Fibroblast of peridontal ligament (primary cell): ENCODE data around the gene TWIST2.

Experiments used
- DNase-seq: peaks from one replicate; pipeline ENCODE4 v3.0.0-alpha.2; 2010; ENCODE audit errors: extremely low read depth

TWIST2 gene

DNA sequence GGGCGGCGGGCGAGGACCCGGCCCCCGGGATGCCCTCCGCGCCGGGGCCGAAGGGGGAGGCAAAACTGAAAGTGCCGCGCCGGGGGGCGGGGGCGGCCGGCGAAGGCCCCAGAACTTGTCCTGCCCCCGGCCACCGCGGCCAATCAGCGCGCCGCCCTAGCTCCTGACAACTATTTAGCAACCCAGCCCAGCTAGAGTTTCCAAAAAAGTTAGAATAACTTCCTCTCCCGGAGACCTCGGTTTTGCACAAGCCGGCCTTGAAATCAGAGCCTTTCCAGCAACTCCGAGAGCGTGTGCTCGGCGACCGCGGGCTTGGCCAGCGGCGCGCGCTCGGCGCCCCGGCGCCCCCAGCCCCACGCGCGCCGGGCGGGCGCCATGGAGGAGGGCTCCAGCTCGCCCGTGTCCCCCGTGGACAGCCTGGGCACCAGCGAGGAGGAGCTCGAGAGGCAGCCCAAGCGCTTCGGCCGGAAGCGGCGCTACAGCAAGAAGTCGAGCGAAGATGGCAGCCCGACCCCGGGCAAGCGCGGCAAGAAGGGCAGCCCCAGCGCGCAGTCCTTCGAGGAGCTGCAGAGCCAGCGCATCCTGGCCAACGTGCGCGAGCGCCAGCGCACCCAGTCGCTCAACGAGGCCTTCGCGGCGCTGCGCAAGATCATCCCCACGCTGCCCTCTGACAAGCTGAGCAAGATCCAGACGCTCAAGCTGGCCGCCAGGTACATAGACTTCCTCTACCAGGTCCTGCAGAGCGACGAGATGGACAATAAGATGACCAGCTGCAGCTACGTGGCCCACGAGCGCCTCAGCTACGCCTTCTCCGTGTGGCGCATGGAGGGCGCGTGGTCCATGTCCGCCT is at the start of gene TWIST2:
Gene TWIST2, plus strand, starts transcription at position 245 of the 850 bp plus-strand sequence. Its CDS starts 131 bp downstream, at position 376.
- DNase-seq, result peak; percentile 96

- DNase-seq, result no peak
Observed at GRCh38 chr2:238801791-238802190, 46.1 kb upstream of the TWIST2 start.

GRCh38 chr2:238802957-238803356 is 44.9 kb upstream of the TWIST2 start:
- DNase-seq, result no peak

- DNase-seq, result no peak
Observed at GRCh38 chr2:238803996-238804870, 43.7 kb upstream of the TWIST2 start.

- no peak for DNase-seq
Observed at GRCh38 chr2:238808761-238809160, 39.1 kb upstream of the TWIST2 start.

GRCh38 chr2:238810321-238810720 is 37.6 kb upstream of the TWIST2 start:
- DNase-seq, result no peak

GRCh38 chr2:238811293-238811692 is 36.6 kb upstream of the TWIST2 start:
- DNase-seq, result peak; percentile 73

- peak; percentile 73 for DNase-seq
Observed at GRCh38 chr2:238811759-238812158, 36.1 kb upstream of the TWIST2 start.

DNA sequence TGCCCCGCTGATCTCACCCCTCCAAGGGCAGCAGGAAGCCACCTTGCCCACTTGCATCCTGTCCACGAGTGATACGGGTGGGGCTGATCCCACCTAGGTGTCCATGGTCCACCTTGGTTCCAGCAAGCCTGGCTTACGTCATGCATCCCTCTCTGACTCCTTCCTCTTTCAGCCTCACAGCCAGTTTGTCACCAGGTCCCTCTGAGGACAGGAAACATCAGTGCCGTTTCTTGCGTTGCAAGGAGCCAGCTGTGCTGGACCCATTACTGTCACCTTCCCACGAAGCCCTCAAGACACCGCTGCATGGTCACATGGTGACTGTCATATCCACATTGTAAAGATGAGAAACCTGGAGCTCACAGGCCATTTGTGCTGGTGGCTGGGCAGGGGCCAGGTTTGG is 34.8 kb upstream of the TWIST2 start:
- DNase-seq, result no peak

DNA sequence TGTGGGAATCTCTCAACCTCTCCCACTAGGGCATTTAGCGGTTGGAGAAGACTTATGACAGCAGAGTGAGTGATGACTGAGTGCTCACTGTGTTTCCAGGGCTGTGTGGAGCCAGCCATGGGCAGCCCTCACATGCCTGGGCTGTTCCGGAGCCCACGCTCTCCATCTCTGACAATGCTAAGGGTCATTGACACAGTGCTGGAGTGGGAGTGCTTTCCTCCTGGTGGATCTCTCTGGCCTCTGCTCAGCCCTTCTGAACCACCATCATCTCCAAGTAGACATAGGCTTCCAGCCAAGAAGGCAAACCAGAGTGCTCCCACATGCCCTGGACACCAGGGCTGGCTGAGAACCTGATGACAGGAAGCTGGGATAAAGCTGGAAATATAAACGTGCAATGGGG is 33.1 kb upstream of the TWIST2 start:
- no peak for DNase-seq

DNA sequence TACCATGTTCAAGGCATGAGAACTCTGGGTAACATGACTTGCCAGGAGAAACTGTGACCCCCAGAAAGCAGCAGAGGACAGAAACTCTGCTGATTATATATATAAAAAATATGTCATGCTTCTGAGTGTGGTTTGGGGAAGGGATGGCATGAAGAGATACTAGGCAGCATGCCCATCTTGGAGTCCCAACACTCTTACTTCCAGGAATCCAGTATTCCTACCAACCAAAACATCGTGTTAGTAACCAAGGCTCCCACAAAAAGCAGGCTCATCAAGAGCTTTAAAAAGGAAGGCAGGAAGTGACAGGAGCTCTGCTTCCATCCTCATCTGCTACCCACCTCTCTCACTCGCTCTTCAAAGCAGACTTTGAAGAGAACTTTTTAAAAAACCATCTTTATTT is 31.6 kb upstream of the TWIST2 start:
- peak; percentile 19 for DNase-seq

- DNase-seq, result no peak
Observed at GRCh38 chr2:238817382-238817781, 30.5 kb upstream of the TWIST2 start.

GRCh38 chr2:238817891-238818290 is 30.0 kb upstream of the TWIST2 start:
- DNase-seq, result no peak

DNA sequence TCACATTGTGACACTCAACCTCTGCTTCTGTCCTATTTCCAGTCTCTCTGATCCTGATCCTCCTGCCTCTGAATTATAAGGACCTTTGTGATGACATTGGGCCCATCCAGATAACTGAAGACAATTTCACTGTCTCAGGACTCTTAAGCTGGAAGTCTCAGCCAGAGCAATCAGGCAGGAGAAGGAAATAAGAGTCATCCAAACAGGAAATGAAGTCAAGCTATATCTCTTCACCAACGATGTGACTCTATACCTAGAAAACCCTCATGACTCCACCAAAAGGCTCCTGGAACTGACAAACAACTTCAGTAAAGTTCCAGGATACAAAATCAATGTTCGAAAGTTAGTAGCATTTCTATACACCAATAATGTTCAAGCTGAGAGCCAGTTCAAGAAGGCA is 29.3 kb upstream of the TWIST2 start:
- DNase-seq, result no peak

DNA sequence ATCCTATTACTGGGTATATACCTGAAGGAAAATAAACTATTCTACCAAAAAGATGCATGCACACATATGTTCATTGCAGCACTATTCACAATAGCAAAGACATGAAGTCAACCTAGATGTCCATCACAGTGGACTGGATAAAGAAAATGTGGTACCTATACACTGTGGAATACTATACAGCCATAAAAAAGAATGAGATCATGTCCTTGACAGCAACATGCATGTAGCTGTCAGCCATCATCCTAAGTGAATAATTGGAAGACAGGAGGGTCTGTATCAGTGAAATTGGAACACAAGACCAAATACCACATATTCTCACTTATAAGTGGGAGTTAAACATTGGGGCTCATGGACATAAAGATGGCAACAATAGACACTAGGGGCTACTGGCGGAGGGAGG is 27.7 kb upstream of the TWIST2 start:
- no peak for DNase-seq

DNA sequence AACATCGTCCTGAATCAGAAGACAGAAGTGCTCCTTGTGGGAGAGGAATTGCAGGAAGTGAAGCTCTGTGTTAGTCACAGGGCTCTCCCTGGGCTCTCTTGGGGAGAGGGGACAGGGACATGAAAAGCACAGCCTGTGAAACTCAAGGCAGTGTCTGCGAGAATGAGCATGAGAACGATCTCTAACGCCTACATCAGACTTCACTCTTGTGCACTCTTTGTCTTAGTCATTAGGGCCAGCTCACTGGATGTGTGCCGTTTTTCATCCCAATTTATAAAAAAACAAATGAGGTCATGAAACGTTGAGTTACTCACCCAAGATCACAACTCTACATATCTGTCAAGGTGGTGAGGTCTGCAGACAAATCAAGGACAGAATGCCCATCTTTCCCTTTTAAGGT is 27.0 kb upstream of the TWIST2 start:
- no peak for DNase-seq

DNA sequence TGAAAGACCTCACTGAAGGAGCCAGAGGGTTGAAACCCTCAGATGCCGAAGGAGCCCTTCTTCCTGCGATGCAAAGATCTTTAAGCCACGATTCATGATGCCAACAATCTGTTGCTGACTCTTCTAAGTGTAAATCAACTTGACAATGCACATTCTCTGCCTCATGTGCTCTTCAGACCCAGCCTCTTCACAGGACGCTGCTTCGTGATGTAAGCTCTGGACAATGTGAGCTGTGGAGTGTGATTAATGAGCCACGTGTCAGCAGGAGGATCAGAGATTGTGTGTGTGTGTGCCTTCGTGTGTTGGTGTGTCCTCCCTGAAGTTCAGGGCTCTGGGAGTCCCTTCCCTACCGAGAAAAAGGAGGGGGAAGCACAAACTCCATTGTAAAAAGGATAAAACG is 26.5 kb upstream of the TWIST2 start:
- no peak for DNase-seq

DNA sequence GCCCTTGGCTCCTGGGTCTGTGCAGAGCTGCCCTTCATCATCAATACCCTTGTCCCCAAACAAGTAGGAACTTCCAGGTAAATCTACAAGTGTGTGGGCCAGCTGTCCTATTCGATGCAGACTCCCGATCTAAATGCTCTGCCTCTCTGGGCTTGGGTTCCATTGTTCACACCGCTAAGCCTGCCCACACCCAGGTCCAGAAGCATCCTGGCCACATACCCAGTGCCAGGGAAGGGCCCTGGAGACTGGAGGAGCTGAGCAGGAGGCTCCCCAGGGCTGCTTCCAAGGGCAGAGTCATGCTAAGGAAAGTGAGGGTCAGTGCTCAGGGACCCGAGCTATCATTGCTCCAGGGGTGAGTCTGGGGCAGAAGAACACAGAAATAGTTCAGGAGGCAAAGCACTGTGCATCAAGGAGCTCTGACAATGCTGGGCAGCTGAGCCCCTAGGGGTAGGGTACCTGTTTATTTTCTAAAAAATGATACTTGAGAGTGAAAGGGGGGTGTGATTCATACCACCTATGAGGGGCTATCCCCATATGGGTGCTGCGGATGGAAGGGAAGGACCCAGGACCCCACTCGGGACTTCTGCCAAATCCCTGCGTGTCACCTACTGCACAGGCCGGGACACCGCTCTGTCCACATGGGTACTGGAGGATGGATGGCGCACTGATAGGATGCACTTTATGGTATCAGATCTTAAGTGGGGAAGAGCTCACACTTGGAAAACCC is 25.8 kb upstream of the TWIST2 start:
- no peak for DNase-seq

GRCh38 chr2:238822955-238823354 is 24.9 kb upstream of the TWIST2 start:
- no peak for DNase-seq

- no peak for DNase-seq
Observed at GRCh38 chr2:238831177-238831576, 16.7 kb upstream of the TWIST2 start.

GRCh38 chr2:238834982-238835381 is 12.9 kb upstream of the TWIST2 start:
- no peak for DNase-seq

GRCh38 chr2:238835726-238836301 is 12.1 kb upstream of the TWIST2 start:
- DNase-seq, result no peak
